ENCODE data around the gene WAPL. TPM values are rescaled to one million over a fixed set of nuclear protein-coding genes. Genes with fewer than 3 reads are reported as not detected.

WAPL gene
- polyA plus RNA-seq, 2 of the 4 experiments (the other 2 are of a cell fraction), result 15.4 to 25.6 TPM

GRCh38 chr10:86512137-86512536, 9.5 kb downstream of the WAPL start:
- TF ChIP-seq CTCF (IDR thresholded peaks at IDR 0.05), result no peak
- TF ChIP-seq CHD2 (IDR thresholded peaks at IDR 0.05; ENCODE audit: low read length, partially characterized antibody), result no peak
- no peak for TF ChIP-seq POLR2A (IDR thresholded peaks at IDR 0.05; ENCODE audit: low read length)
- no peak for TF ChIP-seq HOXB13 (CRISPR knock-in tag; IDR thresholded peaks at IDR 0.05; ENCODE audit: low read depth)
- no peak for TF ChIP-seq EHF (CRISPR knock-in tag; IDR thresholded peaks at IDR 0.05)
- TF ChIP-seq RFX5 (IDR thresholded peaks at IDR 0.05), result no peak
- TF ChIP-seq NFE2L2 (conservative IDR thresholded peaks at IDR 0.05; ENCODE audit: low read length), result no peak
- no peak for TF ChIP-seq CHD4 (IDR thresholded peaks at IDR 0.05; ENCODE audit: borderline replicate concordance)
- TF ChIP-seq PHF8 (IDR thresholded peaks at IDR 0.05; ENCODE audit: borderline replicate concordance, low read depth), result no peak
- TF ChIP-seq HEYL (CRISPR knock-in tag; IDR thresholded peaks at IDR 0.05), result no peak
- TF ChIP-seq USF2 (IDR thresholded peaks at IDR 0.05), result no peak
- TF ChIP-seq CBX2 (IDR thresholded peaks at IDR 0.05; ENCODE audit: borderline replicate concordance, low read depth), result no peak
- no peak for TF ChIP-seq ELK1 (IDR thresholded peaks at IDR 0.05; ENCODE audit: low read depth, low read length)
- no peak for TF ChIP-seq ZFP36 (IDR thresholded peaks at IDR 0.05; ENCODE audit: borderline replicate concordance, partially characterized antibody)
- TF ChIP-seq HOXB5 (CRISPR knock-in tag; IDR thresholded peaks at IDR 0.05), result no peak
- no peak for TF ChIP-seq NR3C1 (IDR thresholded peaks at IDR 0.05)
- TF ChIP-seq MAX (IDR thresholded peaks at IDR 0.05), result no peak
- no peak for DNase-seq (ENCODE audit: low read depth in 1 of 2, low spot score in 1 of 2)
- 0 out of 3 replicates have a peak, but pooled peaks cover 5% of the 10 kb centered on the region for H3K4me1 ChIP-seq
- no peaks in the 10 kb centered on the region for H3K9me3 ChIP-seq
- WGBS (ENCODE audit: missing lambda C conversion rate), result 92% methylated on average over 2 of the region's 2 CpGs
- ChIA-PET CTCF (interaction anchor here (0.6 to 3.0 kb wide), 2 partner anchors 112 to 183 kb away, joined by 3 to 9 read pairs; no protein-coding TSS in a partner anchor), POLR2A (interaction anchor here (0.7 kb wide), 1 partner anchor 10 kb away, joined by 3 read pairs; no protein-coding TSS in a partner anchor)
- FAIRE-seq, result no peak
- no peak for ATAC-seq
- no peak overlapping the region for H3K27ac ChIP-seq
- H3K4me2 ChIP-seq, result no peak overlapping the region
- no peak overlapping the region for H3K4me3 ChIP-seq

GRCh38 chr10:86511027-86511865, 10.3 kb downstream of the WAPL start:
- ChIA-PET CTCF (interaction anchor here (1.0 to 3.0 kb wide), 2 partner anchors 111 to 388 kb away, joined by 4 to 9 read pairs; no protein-coding TSS in a partner anchor), POLR2A (interaction anchor here (0.7 kb wide), 1 partner anchor 11 kb away, joined by 3 read pairs; no protein-coding TSS in a partner anchor)
- peaks cover 11% of the 10 kb centered on the region for H3K4me1 ChIP-seq
- H3K4me2 ChIP-seq, result no peak overlapping the region
- DNase-seq (ENCODE audit: low read depth in 1 of 2, low spot score in 1 of 2) (no peak), FAIRE-seq (no peak), ATAC-seq (no peak)
- no peaks in the 10 kb centered on the region for H3K9me3 ChIP-seq
- WGBS (ENCODE audit: missing lambda C conversion rate), result 94% methylated on average over 5 of the region's 5 CpGs
- no peak overlapping the region for H3K4me3 ChIP-seq
- H3K27ac ChIP-seq, result no peak overlapping the region
- TF ChIP-seq E2F6 (IDR thresholded peaks at IDR 0.05; ENCODE audit: borderline replicate concordance, low read depth) (no peak), TP53 (CRISPR knock-in tag; IDR thresholded peaks at IDR 0.05) (no peak), CHD4 (IDR thresholded peaks at IDR 0.05; ENCODE audit: borderline replicate concordance) (no peak), MYC (IDR thresholded peaks at IDR 0.05; ENCODE audit: borderline replicate concordance, low read length) (no peak), EHF (CRISPR knock-in tag; IDR thresholded peaks at IDR 0.05) (no peak), JUNB (IDR thresholded peaks at IDR 0.05) (no peak), HOXB5 (CRISPR knock-in tag; IDR thresholded peaks at IDR 0.05) (no peak), CHD2 (IDR thresholded peaks at IDR 0.05; ENCODE audit: low read length, partially characterized antibody) (no peak), RARB (CRISPR knock-in tag; IDR thresholded peaks at IDR 0.05) (no peak), NFE2L2 (conservative IDR thresholded peaks at IDR 0.05; ENCODE audit: low read length) (no peak), MAX (IDR thresholded peaks at IDR 0.05) (no peak), EP300 (IDR thresholded peaks at IDR 0.05) (no peak), HMGXB4 (CRISPR knock-in tag; IDR thresholded peaks at IDR 0.05; ENCODE audit: borderline replicate concordance) (no peak), ZFP36 (IDR thresholded peaks at IDR 0.05; ENCODE audit: borderline replicate concordance, partially characterized antibody) (no peak), BCL3 (IDR thresholded peaks at IDR 0.05) (no peak), JUN (IDR thresholded peaks at IDR 0.05) (no peak), HOXB13 (CRISPR knock-in tag; IDR thresholded peaks at IDR 0.05; ENCODE audit: low read depth) (no peak), KDM5A (IDR thresholded peaks at IDR 0.05) (no peak), PHF8 (IDR thresholded peaks at IDR 0.05; ENCODE audit: borderline replicate concordance, low read depth) (no peak)

Measured in A549 (cell line).